NCI-H2196 treated with DMSO at 0.1 percent for 48 hours (cell line): ENCODE measurements around the gene SLC35F3.

Source experiments
- DNase-seq: peaks from one replicate; lab custom pipeline; 2025; ENCODE audit not compliant: unreplicated experiment; lab: John Stamatoyannopoulos, UW

Gene SLC35F3

GRCh38 chr1:234216116-234216703, 311.7 kb downstream of the SLC35F3 start:
- DNase-seq: no peak

- DNase-seq: no peak
These were observed 312.9 kb downstream of the SLC35F3 start for GRCh38 chr1:234217316-234217840.

- DNase-seq: no peak
These were observed 313.6 kb downstream of the SLC35F3 start for GRCh38 chr1:234218078-234218477.

DNA sequence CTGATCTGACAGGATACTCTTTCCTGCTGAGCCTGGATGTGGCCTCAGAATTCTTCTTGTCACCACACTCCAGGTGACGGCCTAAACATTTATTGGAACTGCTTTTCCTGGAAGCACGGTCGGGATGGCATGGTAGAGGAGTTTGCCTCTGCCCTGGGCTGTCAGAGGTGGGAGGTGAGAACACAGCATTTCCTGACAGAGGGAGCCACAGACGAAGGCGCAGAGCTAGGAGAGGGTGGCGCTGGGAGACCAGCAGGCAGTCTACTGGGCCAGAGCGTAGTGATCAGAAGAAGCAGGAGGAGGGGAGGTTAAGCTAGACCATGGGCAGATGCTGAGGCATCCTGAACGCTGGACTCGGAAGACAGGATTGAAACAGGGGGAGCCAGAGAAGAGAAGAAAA, 315.2 kb downstream of the SLC35F3 start:
- DNase-seq: no peak

GRCh38 chr1:234221601-234222000, 317.1 kb downstream of the SLC35F3 start:
- no peak for DNase-seq

DNA sequence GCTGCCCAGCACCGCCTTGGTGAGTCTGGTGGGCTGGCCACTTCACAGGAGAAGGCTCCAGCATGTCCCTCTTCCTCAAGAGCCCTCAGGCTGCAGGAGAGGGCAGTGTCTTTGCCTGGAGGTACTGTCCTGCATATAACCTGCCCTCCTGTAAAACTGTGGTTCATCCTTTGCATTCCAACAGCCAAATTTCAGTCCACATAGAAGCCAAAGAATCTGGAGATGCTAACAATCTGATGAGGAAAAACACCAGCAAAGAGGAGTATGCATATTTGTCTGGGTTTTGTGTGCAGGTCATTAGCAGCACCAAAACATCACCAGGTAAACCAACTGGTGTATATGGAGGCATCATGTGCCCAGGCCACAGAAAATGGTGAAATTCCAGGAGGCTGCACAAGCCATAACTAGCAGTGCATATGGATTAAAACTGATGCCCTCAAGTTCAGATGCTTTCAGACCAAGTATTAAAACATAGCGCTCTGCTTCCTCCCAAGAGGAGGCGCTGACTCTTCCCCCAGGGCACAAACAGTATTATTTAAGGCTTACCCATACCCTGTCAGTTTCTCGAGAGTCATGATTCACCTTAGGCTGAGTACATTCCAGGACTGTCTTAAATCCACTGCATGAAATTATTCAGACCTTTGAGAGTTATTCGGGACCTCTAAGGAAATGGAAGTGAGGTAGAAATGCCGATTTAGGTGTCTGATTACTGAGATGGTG, 318.2 kb downstream of the SLC35F3 start:
- no peak for DNase-seq

- DNase-seq: no peak
These were observed 321.8 kb downstream of the SLC35F3 start for GRCh38 chr1:234226113-234226818.

- DNase-seq: no peak
These were observed 322.3 kb downstream of the SLC35F3 start for GRCh38 chr1:234226819-234227165.

- no peak for DNase-seq
These were observed 325.3 kb downstream of the SLC35F3 start for GRCh38 chr1:234229581-234230387.

- DNase-seq: no peak
These were observed 326.0 kb downstream of the SLC35F3 start for GRCh38 chr1:234230414-234230862.

DNA sequence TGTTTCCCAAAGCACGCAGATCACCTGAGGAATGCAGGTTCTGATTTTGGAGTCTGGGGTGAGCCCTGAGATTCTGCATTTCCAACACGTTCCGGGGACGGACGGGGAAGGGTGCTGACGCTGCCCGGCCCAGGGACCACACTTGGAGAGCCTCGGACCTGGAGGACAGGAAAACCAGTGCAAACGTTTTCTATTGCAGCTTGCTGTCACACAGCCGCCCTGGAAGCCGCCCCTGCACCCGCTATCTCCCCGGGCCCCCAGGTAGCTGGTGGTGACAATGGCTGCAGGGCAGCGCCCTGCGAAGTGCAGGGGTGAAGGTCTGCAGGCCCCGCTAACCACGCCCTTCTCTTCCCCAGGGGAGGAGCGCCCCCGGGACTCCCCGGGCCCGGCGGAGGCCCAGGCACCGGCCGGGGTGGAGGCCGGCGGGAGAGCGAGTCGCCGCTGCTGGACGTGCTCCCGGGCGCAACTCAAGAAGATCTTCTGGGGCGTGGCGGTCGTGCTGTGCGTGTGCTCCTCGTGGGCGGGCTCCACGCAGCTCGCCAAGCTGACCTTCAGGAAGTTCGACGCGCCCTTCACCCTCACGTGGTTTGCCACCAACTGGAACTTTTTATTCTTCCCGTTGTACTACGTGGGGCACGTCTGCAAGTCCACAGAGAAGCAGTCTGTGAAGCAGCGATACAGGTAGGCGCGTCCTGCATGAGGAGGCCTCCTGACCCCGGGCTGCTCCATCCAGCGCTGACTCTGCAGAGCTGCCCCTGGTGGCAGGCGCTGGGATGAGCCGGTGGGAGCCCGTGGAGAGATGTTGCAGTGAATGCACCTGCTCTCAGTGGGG, 326.8 kb downstream of the SLC35F3 start:
- no peak for DNase-seq

DNA sequence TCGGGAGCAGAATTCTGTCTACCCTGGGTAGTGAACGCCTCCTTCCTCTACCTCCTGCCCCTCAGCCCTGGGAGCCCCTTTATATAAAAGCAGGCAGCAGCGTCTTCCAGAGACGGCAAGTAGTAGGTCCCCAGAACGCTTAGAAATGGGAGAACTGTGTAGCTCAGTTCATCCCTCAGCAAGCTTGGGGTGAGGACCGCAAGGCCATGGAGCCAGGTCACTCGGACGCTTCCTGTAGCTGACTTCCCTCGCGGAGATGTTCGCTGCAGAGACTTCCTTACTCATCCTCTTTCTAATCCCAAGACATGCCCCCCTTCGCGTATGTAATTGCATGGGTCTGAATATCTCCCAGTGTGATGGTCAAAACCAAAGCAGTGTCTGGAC, 327.4 kb downstream of the SLC35F3 start:
- DNase-seq: no peak

- DNase-seq: no peak
These were observed 329.7 kb downstream of the SLC35F3 start for GRCh38 chr1:234234199-234234598.

- no peak for DNase-seq
These were observed 331.0 kb downstream of the SLC35F3 start for GRCh38 chr1:234235434-234235881.

- no peak for DNase-seq
These were observed 332.9 kb downstream of the SLC35F3 start for GRCh38 chr1:234237393-234237792.

DNA sequence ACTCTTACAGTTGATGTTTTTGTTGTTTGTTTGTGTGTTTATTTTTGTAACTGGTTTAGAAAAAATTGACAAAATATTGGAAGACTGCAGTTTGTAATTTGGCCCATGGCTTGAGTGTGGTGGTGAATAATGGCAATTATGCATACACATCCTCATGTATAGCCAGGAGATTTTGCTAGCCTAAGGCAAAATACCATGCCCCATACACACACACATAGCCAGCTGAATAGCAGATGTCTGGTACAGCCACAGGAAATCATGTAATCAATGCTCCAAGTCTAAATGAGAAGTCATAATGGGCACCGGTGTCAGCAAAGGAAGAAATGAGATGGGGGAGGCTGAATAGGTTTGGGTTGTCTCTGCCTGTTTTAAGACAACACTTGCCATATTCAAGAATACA, 333.6 kb downstream of the SLC35F3 start:
- no peak for DNase-seq

DNA sequence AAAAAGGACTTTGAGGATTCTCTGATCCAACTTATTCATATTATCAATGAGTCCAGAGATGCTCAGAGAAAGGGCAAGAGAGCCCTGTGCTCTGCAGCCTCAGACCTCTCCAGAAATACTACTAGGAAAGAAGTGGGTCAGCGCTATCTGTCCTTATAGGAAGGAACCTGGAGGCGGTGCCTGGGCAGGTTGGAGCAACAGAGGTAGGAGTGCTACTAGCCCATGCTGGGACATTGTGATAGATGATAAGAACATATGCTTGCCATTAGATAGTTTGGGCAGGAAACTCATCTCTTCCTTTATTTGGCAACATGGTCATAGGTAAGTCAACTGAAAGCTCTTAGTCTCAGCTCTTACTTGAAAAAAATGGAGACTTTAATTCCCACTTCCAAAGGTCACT, 335.0 kb downstream of the SLC35F3 start:
- DNase-seq: no peak

DNA sequence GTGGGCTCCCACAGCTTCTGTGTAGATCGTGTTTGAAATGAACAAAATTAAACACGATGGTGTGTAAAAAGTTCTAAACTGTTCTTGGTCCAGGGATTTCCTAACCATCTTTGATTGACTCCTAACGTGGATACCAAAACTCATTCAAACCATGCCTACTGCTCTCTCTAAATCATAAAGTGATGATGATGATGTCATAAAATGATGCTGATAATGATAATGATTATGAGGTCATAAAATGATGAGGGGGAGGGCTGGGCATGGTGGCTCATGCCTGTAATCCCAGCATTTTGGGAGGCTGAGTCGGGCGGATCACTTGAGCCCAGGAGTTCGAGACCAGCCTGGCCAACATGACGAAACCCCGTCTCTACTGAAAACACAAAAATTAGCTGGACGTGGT, 335.5 kb downstream of the SLC35F3 start:
- DNase-seq: no peak

DNA sequence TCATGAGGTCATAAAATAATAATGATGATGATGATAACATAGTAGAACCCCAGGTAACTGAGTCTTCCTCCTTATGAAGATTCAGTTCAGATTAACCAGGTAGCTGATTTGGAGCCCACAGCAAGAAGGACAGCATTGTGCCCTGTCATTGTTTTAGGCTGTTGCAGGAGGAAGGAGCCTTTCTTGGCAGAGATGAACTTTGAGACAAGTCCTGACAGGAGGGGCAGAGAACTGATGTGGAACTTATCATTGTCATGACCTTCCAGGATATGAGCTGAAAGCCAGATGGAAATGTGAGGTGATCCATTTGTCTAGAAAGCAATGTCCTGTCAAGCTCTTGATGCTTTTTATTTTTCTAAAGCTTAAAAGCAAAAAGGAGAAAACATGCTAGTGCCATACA, 336.2 kb downstream of the SLC35F3 start:
- no peak for DNase-seq

DNA sequence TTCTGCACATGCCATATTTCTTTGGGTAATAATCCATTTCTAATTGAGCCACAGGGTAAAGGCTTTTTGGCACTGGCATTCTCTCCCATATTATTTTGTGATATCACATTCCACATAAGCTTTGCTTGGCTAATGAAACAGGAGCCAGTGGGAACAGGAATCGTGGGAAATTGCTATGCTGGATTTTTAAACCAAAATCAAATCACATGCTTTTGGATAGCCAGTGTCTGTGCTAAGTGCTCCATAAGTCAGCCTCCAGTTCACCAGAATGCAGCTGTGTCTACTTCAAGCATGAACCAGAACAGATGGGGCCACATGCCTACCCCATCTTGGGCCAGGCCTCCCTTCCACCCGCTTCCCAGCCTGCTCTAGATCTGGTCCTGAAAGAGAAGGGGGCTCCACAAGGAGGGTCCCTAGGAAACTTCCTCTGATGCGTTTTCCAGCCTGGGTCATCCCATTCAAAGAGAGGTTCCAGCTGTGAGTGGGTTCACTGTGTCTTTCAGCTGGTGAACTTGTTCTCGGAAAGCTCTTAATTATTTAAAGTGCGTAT, 337.5 kb downstream of the SLC35F3 start:
- no peak for DNase-seq
